ENCODE data around the gene CRBN.

Gene CRBN

DNA sequence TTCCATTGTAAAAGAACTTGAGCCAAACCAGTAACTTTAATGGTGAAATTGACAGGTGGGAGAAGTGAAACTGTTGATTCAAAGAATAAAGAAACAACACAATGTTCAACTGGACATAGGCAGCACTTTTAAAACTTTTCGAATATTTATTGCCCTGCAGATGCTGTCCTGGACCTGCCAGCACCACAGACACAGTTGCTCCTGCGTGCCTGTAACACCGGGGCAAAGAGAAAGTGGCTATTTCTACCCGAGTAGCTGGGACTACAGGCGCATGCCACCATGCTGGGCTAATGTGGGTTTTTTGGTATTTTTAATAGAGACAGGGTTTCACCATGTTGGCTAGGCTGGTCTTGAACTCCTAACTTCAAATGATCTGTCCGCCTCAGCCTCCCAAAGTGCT lies 76.7 kb downstream of the CRBN start:
- H3K27ac ChIP-seq = no peak overlapping the region
- no peak for DNase-seq (ENCODE audit: low spot score)
- ChIA-PET POLR2A (ENCODE audit: low non-redundant PET) (no interaction called here), CTCF (no interaction called here)
- TF ChIP-seq, protein P1, sequence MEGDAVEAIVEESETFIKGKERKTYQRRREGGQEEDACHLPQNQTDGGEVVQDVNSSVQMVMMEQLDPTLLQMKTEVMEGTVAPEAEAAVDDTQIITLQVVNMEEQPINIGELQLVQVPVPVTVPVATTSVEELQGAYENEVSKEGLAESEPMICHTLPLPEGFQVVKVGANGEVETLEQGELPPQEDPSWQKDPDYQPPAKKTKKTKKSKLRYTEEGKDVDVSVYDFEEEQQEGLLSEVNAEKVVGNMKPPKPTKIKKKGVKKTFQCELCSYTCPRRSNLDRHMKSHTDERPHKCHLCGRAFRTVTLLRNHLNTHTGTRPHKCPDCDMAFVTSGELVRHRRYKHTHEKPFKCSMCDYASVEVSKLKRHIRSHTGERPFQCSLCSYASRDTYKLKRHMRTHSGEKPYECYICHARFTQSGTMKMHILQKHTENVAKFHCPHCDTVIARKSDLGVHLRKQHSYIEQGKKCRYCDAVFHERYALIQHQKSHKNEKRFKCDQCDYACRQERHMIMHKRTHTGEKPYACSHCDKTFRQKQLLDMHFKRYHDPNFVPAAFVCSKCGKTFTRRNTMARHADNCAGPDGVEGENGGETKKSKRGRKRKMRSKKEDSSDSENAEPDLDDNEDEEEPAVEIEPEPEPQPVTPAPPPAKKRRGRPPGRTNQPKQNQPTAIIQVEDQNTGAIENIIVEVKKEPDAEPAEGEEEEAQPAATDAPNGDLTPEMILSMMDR (conservative IDR thresholded peaks at IDR 0.05; ENCODE audit: low read depth) = no peak

DNA sequence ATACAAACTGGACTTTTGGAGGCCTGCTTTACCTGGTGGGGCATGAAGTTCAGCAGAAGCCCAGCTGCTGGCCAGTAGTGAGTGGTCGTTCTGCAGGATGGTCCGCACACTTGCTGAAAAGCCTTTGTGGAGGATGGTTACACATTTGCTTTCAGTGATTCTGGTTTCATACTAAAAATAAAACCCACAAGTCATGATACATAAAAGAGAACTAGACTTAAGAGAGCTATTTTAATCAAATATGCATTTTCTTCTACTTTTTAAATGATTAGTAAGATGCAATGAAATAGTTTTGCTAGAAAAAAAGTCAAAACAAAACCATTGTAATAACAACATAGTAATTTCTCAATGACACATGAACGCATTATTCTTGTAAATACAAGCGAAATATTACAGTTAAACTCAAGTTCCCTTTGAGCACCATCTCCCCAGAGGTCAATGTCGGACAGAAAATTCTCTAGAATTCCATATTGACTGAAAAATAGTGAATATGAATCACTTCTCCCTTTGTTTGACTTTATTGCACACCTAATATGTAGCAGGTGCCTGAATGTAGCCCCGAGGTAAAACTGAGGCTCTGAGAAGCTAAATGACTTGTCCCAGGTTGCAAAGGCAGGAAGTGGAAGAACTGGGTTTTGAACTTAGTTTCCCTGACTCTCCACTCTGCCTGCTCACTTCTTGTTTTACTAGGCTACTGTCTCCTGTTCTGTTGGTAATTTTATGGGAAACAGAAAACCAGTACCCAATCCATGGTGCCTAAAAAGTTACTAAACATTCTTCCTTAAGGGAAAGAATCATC lies 77.6 kb downstream of the CRBN start:
- no peak overlapping the region for H3K27ac ChIP-seq
- DNase-seq (ENCODE audit: low spot score) = no peak
- ChIA-PET POLR2A (ENCODE audit: low non-redundant PET) (no interaction called here), CTCF (no interaction called here)
- TF ChIP-seq, protein P1 (conservative IDR thresholded peaks at IDR 0.05; ENCODE audit: low read depth) = no peak

All from RWPE1 (cell line).